Measurements from ENCODE around the gene SH3YL1. TPM values are rescaled to one million over a fixed set of nuclear protein-coding genes. Genes with fewer than 3 reads are reported as not detected.

SH3YL1 gene
- total RNA-seq, 1 experiment from 2014 or later = 26.5 TPM

DNA sequence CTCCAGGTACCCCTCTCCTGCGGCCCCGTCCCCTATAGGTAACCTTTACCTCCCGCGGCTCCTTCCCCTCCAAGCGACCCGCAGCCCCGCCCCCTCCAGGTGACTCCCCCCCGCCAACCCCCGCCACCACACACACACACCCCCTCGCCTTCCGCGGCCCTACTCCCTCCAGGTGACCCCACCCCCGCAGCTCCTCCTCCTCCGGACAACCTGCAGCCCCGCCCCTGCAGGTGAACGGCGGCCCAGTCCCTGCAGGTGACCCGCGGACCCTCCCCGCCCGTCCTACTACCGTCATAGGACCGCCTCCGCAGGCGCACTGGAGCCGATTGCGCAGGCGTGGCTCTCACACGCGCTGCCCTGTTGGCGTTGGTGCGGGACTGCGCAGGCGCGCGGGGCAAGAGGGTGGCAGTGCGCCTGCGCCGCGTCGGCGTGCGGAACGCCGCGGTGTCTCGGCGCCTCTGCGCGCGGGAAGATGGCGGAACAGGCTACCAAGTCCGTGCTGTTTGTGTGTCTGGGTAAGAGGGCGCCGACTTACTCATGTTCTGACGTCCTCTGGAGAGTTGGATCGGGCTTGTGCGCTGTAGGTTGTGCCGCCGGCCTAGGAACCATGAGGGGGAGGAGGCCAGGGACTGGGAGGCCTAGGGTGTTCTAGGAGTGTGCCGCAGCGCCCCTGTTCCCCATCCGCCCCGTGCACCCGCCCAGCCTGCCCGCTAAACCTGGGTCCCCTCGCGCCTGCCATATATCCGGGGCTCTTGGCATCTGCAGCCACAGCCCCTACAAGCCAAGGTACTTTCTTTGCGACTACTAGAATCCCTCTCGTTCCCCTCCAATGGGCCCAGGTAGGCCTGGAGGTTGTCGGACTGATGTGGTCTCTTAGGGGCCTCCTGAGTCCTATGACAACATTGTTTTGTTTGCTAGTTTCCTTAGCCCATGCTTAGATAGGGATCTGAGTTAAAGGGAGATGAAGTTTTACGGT lies 949 bp upstream of the SH3YL1 start, which contains the start of gene ACP1:
ACP1 (plus strand) TSS at position 455 of the 976 bp plus-strand sequence; CDS start at position 473, 18 bp downstream.
- Histone ChIP-seq H2BK5ac (ENCODE audit: insufficient read length, low read length) (peak within 1 kb of the TSS; percentile 10), H3K79me2 (ENCODE audit: insufficient read depth, low read length) (peaks cover 41% of the 10 kb centered on the region), H3K4ac (ENCODE audit: low read depth, low read length) (no peak within 1 kb of the TSS), H2BK12ac (ENCODE audit: insufficient read length, low read depth, low read length) (no peak within 1 kb of the TSS), H3T11ph (ENCODE audit: low read length) (no peak within 1 kb of the TSS), H3K27me3 (ENCODE audit: insufficient read depth, low read length) (no peaks in the 10 kb centered on the region), H2AK5ac (ENCODE audit: insufficient read length, low read length) (no peak within 1 kb of the TSS), H3K14ac (ENCODE audit: insufficient read depth, low read length) (peak within 1 kb of the TSS; percentile 84), H4K5ac (ENCODE audit: insufficient read length, low read depth, low read length) (peak within 1 kb of the TSS; percentile 7), H2BK20ac (ENCODE audit: low read depth, low read length, poor library complexity, severe bottlenecking) (no peak within 1 kb of the TSS), H3K23ac (ENCODE audit: insufficient read length, low read depth, low read length) (no peak within 1 kb of the TSS), H2BK120ac (ENCODE audit: low read depth, low read length, poor library complexity, severe bottlenecking) (no peak within 1 kb of the TSS), H3K18ac (ENCODE audit: insufficient read length, low read depth, low read length) (peak within 1 kb of the TSS; percentile 65), H4K20me1 (ENCODE audit: control insufficient read depth, insufficient read depth, insufficient read length) (peaks cover 2% of the 10 kb centered on the region), H3K23me2 (ENCODE audit: insufficient read length, low read depth, low read length, poor library complexity, severe bottlenecking) (peaks cover 16% of the 10 kb centered on the region), H3K4me1 (ENCODE audit: insufficient read depth, low read length) (peaks cover 2% of the 10 kb centered on the region; the same call in 1 of the 2 replicates), H3K4me2 (ENCODE audit: insufficient read depth, insufficient read length, low read length) (peak within 1 kb of the TSS; percentile 97), H4K91ac (ENCODE audit: insufficient read length, low read depth, low read length) (no peak within 1 kb of the TSS), H3K27ac (ENCODE audit: insufficient read length, low read depth, low read length) (no peak within 1 kb of the TSS), H2BK15ac (ENCODE audit: low read depth, low read length) (no peak within 1 kb of the TSS), H4K8ac (replicated peaks; ENCODE audit: insufficient read length, low read depth, low read length) (no peak within 1 kb of the TSS), H3K9ac (ENCODE audit: extremely low read depth, insufficient read length, low read length) (peak within 1 kb of the TSS; percentile 83), H2AFZ (ENCODE audit: low read length) (no peak within 1 kb of the TSS), H3K56ac (ENCODE audit: insufficient read length, low read depth, low read length) (no peak within 1 kb of the TSS), H3K79me1 (ENCODE audit: insufficient read depth, low read depth, low read length, poor library complexity, severe bottlenecking) (peaks cover under 1% of the 10 kb centered on the region), H3K9me3 (ENCODE audit: control insufficient read depth, low read depth, low read length) (no peaks in the 10 kb centered on the region)
- Mint-ChIP-seq H3K27ac (peak within 1 kb of the TSS; percentile 97 to 98 (median 97)), H3K4me1 (peaks cover 20 to 37% of the 10 kb centered on the region in 2 experiments), H3K27me3 (ENCODE audit: low read depth) (peaks cover 10% of the 10 kb centered on the region), H3K36me3 (ENCODE audit: insufficient read depth in 1 of 3, low read depth in 3 of 3) (peaks cover 14 to 28% (median 16%) of the 10 kb centered on the region in 3 experiments; a peak in 6 of 7 replicates), H3K4me3 (peak within 1 kb of the TSS; percentile 93 to 94), H3K9me3 (peaks cover 3 to 6% of the 10 kb centered on the region in 2 experiments; a peak in 3 of 5 replicates)
- WGBS (ENCODE audit: extremely low coverage, insufficient read length, low lambda C conversion rate) = no CpG with 5 or more reads among the region's 73 CpGs
- TF ChIP-seq, protein P1, sequence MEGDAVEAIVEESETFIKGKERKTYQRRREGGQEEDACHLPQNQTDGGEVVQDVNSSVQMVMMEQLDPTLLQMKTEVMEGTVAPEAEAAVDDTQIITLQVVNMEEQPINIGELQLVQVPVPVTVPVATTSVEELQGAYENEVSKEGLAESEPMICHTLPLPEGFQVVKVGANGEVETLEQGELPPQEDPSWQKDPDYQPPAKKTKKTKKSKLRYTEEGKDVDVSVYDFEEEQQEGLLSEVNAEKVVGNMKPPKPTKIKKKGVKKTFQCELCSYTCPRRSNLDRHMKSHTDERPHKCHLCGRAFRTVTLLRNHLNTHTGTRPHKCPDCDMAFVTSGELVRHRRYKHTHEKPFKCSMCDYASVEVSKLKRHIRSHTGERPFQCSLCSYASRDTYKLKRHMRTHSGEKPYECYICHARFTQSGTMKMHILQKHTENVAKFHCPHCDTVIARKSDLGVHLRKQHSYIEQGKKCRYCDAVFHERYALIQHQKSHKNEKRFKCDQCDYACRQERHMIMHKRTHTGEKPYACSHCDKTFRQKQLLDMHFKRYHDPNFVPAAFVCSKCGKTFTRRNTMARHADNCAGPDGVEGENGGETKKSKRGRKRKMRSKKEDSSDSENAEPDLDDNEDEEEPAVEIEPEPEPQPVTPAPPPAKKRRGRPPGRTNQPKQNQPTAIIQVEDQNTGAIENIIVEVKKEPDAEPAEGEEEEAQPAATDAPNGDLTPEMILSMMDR (conservative IDR thresholded peaks at IDR 0.05) = no peak
- peak; percentile 99 for DNase-seq

Data from H9 (cell line).